ENCODE measurements around the gene CPXM2.

CPXM2 gene

DNA sequence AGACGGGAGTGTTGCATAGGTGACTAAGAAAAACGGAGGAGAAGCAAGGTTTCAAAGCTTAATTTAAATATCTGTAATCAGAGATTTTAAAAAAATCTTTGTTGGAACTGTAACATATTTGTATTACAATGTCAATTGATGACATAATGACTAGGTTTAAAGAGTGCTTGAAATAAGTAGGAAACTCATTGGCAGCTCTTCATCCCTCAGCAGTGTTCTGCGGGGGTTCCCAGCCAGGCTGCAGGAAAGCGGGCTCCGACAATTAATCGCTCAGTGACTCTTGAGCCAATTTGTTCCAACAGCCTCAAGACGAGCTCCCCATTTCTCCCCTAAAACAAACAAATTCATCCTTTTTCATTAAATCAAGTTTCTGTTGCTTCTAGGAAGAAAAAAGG, 22.6 kb downstream of the CPXM2 start:
- DNase-seq (ENCODE audit: low spot score), result no peak

DNA sequence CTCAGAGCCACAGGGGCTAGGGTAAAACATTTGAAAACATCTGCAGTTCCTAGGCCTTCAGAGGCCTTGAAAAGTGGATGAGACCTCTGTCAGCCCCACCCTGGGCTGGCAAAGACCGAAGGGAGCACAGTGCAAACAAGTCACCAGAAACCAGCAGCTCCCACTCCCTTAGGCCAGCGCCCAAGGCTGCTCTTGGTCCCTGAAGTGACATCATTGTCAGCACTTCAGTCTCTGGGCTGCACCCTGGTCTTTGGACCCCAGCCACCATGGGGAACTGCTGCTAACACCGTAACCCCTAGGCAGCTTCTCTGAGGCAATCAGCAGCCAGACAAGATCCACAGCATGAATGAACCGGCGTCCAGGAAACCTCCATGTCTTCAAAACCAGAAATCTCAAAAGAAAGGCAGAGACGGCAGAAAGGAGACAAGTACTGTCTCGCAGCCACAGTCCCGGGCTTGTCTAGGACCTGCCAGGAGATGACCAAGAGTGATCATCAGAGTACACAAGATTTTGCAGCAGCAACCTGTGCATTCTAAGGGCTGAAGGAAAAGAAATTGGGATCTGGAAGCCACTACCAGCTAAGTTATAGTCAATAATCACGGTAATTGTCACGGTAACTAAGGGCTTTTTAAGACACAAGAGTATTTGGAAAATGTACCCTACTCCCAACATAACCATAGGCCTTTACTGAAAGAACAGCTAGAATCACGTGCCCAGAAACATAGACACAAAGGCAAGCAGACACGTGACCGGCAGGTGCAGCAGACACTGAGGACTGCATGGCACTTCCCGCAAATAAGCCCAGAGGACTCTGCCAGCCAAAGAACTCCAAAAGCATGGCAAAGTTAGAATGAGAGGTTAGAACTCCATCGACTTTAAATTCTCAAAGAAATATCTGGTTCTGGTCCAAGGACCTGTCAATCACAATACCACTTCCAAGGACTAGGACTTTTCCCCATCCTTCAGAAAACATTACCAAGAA, 23.3 kb downstream of the CPXM2 start:
- DNase-seq (ENCODE audit: low spot score), result no peak

DNA sequence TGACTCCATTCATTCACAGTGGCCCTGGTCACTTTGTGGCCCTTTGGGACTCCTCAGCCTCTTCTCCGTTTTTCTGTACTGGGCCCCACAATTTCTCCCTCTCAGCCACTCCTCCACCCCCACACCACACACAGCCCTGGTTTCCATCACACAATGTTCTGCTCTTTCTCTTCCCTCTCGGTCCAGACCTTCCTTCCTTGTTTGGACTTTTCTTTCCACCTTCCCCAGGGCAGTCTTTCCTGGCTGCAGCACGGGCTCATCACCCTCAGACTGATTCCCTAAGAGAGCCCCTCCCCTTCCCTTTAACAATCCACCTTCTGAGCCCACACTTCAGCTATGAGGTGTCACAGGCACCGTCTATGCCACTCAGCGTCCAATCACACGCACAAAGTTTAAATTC, 25.7 kb downstream of the CPXM2 start:
- DNase-seq (ENCODE audit: low spot score), result no peak

DNA sequence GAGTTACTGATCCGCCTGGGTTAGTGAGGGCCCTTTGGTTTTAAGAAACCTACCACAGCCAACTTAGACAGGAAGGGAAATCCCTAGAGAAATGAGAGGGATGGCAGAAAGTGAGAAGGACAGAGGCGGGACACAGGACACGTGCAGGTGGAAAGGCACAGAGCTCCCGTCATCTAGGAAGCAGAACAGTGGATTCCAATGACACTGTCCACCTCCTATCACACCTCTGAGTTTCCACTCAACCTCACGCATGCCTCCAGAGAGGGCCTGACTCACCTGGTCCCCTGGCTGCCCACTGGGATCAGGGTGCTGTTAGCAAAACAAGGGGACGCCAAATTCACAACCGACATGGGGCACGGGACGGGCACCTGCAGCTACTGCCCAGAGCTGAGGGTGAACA, 26.3 kb downstream of the CPXM2 start:
- DNase-seq (ENCODE audit: low spot score), result no peak

DNA sequence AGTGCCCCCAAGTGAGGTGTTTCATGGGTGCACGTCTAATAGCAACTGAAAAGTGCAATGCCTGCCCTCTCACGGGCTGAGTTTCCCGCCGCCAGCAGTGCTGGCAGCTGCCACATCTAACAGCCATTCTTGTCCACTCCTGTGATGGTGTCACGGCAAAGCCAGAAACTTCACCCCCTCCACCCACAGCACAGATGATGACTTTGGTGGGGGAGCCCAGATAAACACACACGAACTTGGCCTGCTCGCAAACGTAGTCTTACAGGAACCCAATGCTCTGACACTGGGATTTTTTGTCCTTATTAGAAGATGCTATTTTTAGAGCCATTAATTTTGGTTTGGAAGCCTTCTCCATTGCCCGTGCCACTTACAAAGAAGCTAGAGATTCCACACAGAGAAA, 26.7 kb downstream of the CPXM2 start:
- DNase-seq (ENCODE audit: low spot score), result no peak

DNA sequence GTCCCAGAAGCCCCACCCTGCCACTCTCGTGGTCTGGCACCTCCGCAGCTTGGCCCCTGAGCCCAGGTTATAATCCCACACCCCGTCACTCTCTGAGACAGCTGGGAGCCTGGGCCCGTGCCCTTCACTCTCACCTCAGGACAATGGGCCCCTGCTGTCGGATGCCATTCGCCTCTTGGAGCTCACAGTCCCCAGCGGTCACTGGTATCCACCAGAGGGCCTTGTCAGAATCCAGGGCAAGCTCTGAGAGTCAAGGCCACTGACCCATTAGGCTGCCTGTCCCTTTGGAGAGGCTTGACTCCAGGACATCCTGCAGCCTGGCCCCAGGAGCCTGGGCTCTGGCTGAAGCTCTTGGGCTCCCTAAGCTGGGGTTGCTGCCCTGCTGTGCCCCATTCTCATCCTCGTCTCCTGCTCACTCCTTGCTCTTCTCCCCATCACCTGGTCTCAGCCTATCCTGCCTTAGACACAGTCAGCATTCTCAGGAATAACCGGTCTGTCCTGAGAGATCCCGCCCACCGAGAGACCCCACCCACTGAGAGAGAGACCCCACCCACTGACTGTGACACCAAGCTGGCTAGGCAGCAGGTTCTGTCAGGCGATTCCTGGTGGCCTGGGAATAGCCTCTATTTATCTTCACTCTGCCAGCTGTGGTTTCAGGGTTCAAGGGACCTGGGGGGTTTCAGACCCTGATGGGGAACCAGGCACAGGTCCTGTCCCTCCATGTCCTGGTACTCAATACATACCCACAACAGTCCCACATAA, 27.7 kb downstream of the CPXM2 start:
- no peak for DNase-seq (ENCODE audit: low spot score)

DNA sequence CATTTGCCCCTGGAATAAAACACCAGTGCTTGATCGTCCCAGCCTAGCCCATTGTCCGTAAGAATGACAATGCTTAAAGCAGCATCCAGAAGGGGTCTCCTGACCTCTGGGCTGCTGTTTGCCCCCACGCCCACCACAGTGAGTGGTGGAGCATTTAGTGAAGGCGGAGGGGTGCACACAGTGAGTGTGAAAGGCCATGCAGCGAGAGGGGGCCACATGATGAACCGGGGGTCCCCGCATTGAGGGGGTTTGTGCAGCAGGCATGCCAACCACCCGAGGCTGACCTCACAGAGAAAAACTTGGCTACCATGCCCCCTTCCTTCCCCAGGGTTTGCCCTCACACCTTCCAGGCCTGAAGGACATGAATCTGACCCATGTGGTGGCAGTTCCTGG, 28.4 kb downstream of the CPXM2 start:
- DNase-seq (ENCODE audit: low spot score), result no peak

DNA sequence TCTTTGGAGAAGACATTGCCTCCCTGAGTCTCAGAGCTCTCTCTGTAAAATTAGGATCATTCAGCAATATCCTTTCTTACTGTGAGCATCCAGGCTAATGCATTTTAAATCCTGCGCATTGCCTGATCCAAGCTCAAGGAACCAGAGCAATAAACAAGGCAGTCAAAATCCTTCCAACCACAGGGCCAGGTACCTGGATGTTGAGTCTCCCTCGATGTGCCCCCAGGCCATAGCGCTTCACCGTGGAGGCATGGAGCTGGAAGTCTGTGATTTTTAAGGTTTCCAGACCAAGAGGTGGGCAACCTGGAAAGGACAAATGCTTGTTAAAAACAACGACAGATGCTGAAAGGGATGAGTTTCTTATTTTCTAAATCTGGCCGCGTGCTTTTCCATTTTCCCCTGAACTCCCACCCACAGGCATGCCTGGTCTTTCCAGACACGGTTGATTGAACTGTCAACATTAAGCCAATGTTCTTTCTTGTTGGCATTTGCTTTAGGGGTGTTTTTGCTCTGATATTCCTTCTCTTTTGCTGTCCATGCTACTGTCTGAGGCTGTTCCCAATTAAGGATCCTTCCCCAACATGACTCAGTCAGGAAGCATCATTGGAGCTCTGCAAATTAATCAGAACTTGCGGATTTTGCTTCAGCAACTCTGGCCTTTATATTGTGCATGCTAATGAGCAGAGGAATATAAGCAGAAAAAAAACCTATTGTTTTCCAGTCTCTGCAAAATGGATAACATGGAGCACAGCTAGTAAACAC, 29.0 kb downstream of the CPXM2 start:
- no peak for DNase-seq (ENCODE audit: low spot score)

DNA sequence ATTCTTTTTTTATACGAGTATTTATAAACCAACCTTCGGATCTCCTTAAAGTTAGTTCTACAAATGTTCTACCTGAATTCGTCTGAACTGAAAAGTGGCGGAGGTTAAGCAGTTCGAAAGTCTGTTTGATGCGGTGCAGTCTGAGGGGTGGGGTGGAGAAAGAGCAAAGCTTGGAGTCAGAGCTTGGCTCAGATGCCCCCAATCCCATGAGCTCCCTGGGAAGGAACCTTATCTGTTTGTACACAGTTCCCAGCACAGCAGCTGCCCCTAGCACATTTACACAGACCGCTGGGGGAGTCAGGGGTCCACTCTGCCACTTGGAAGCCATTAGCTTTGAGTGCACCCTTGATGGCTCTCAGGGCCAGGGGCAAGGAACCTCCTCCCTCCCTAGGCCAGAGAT, 30.8 kb downstream of the CPXM2 start:
- DNase-seq (ENCODE audit: low spot score), result no peak

DNA sequence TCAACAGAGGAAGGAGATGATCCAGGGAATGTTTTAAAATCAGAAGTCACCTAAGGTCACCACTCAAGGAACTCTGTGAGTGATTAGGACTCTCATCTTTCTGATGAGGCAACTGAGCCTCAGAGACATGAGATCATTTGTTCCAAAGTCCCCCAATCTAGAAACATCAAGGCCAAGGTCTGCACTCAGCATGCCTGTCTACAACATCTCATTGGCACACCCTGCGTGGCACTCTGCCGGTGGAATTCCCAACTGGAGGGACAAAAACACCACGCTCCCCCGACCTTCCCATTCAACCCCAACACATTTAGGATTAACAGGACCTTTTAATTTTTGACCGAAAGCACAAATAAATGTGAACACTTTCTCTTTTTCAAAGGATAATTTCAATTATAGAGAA, 31.4 kb downstream of the CPXM2 start:
- DNase-seq (ENCODE audit: low spot score), result no peak

DNA sequence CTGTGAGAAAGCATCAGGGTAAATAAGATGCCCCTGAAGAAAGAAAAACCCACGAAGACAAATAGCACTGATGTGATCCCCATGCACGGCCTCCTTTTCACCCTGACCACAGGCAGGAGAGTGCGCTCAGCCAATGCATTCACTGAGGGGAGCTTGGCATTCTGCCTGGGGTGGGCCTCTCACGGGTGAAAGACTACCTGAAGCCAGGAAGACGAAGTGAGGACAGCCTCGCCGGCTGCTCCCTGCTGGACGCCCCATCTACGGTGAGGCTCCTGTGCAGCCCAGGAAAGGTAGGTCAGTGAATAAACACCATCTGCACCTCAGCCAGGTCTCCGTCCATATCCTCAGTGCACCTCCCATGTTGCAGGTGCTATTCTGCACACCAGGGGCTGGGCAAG, 32.0 kb downstream of the CPXM2 start:
- no peak for DNase-seq (ENCODE audit: low spot score)

DNA sequence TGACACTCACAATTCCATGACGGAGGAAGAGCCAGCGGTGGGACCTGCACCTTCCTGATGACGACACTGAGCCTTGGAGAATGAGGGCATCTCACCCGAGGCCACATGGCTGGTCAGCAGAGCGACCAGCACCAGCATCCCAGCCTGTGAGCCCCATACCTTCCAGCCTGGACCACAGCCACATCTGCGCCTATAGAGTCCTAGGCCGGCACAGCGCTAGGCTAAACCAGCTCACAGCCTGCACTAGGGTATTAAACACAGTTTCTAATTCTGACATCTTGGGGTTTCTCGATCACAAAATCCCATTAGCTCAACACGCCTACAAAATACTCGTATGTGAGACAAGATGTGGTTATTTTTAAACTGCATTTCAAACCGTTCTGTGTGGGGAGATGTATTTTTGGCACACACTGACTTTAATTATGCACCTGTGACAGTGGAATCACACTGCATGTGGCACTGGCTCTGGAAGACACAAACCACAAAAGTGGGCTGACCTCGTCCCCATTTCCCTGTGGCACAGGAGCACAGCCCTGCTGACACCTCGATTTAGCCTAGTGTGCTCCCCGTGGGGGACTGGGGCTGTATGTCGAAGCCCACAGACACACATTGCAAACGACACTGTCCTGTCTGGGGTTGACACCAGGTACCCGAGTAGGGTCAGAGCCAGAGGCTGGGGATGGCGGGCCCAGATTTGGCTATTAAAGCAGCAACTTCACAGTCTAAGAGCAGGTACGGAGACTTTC, 32.5 kb downstream of the CPXM2 start:
- no peak for DNase-seq (ENCODE audit: low spot score)

DNA sequence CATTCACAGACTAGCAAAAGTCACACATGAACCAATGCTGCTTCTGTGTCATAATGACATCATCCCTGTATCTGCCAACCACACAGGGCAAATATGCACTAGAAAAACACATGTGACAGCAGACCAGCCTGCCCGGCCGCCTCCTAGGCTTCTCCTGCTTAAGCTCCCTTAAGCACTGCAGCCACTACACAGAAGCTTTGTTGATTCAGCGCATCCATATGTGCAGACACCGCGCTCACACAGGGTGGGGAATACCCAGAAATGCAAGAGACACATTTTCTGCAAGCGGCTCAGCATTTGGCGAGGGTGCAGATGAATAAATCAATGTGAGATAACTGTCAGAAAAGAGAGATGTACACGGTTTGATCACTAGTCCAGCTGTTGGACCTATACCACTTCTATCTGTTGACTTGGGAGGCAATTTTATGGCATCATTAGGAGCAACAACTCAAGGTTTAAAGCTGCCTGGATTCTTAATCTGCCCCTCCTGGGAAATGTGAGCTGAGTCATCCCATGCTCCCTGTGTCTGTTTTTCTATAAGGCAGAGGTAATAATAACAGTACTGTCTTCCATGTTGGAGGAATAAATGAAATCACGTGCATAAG, 33.4 kb downstream of the CPXM2 start:
- no peak for DNase-seq (ENCODE audit: low spot score)

DNA sequence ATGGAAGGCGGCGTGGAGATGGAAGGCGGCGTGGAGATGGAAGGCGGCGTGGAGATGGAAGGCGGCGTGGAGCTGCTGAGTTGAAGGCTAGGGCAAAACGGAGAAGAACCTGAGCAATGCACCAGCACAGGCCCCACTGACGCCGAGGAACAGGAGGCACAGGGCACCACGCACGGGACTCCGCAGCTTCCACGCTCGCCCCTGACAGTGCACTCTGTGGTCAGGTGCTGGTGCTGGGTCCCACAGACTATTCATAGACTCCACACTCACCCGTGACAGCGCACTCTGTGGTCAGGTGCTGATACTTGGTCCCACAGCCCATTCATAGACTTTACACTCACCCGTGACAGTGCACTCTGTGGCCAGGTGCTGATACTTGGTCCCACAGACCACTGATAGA, 34.0 kb downstream of the CPXM2 start:
- DNase-seq (ENCODE audit: low spot score), result no peak

DNA sequence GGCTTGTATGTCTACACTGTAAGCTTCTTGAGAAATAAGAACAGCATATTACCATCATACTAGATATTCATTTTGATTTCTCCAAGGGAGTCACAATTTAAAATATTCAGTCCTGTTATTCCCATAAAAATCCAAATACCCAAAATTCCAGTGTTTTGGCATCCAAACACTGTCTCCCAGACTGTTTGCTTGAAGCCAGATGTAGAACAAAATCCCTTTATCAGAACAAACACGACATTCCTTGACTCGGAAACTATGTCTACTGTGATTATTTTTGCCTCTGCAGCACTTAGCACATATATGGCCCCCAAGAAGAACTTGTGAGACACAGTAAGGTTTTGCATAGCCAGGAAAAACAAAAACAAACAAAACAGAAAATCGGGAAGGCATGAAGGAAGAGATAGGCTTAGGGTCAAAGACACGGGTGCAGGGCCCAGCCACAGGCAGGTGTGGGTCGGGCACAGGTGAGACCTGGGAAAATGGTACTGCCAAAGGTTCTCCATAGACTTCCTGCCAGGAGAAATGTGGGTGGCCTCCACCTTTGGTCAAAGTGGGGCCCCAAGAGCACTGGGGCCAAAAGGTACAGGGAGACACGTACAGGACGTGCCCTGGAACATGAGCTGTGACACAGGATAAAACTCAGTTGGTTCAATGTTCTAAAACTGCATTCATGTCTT, 36.5 kb downstream of the CPXM2 start:
- no peak for DNase-seq (ENCODE audit: low spot score)

DNA sequence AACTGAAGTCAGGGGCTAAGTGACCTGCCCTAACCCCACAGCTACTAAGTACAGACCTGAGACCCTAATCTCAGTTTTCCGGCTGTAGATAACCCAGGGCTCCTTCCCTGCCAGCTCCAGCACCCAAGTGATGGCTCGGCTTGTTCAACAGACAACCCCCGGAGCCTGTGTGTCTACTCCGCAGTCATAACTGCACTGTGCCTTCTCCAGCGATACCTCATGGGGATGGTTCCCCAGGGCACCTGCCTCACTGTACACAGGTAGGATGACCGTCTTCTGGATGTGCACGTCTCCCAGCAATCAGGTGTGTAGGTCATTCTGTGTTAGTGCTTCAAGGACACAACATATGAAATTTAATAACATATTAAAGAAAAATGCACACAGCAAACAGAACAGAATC, 37.1 kb downstream of the CPXM2 start:
- no peak for DNase-seq (ENCODE audit: low spot score)

DNA sequence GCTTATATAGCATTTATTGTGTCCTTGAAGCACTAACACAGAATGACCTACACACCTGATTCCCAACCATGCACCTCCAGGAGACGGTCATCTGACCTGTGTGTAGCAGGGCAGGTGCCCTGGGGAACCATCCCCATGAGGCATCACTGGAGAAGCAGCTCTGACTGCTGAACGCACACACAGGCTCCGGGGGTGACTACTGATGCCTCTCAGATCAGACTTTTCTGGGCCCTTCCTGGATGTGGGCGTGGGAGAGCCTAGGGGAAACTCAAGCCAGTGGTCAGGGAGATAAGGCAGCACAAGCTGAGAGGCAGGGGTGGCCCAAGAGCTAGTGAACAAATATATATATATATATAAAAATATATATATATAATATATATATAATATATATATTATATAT, 37.6 kb downstream of the CPXM2 start:
- DNase-seq (ENCODE audit: low spot score), result no peak

DNA sequence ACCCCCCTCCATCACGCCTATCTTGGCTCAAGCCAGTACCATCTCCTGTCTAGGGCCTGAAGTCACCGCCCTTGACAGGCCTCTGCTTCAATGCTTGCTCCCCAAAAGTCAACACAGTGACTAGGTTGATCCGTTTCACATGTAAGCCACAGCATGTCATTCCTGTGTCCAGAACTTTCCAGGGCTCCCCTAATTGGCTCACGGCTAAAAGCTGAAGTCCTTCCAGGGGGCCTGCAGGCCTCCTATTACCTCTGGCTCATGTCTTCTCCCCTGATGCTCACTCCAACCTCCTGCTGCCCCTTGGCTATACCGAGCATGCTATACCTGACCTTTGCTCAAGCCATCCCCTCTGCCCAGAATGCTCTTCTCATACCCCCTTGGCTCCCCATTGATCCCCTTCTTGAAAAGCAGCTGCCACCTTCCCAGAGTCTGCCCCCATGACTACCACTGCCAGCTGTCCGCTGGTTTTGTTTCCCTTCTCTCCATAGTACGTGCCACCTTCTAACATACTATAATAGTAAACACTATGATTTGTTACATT, 39.1 kb downstream of the CPXM2 start:
- DNase-seq (ENCODE audit: low spot score), result no peak

DNA sequence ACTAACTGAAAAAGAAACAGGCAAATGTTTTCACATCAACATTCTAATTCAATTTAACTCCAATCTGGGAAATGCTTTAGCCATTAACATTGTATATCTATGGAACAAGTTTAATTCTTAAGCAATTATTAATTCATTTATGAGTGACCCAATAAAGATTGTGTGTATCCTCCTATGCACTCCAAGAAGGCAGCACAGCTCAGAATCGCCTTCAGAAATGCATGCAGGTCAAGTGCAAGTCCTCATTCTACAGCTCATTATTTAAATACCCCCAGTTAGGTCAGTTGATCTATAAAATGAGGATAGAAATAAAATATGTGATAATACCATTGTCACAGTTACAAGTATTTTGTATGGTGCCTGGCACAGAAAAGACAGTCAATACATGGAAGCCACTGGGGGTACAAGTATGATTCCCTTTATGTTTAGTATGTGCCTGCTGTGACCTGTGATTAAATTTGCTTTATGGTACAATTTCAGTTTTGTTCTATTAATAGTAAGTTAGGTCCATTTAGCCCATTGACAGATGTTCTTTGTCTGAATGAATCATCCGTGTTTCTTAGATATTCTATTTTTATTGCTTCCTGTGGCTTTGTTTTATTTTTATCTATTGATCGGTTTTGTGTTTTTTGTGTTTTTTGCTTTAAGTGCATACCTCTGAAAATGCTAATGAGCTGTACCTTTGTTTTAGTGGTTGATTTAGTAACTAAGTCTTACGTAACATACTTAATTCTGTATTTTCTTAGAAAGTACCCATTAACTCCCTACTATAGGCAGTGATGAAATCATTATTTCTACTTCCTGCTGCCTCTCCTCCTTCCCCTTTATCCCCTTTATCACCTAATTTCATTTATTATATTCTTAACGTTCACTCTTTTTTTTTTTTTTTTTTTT, 42.8 kb downstream of the CPXM2 start:
- no peak for DNase-seq (ENCODE audit: low spot score)

Measured in globus pallidus (tissue), 1 donor.